ENCODE results near the gene ZNF688.
"Not testable (repeated sequence)": the region's sequence is repeated elsewhere in the genome, so short reads cannot be mapped to it uniquely, and the experiment has no call there.

- TF ChIP-seq CTCF (IDR thresholded peaks at IDR 0.05 in 8 of 11, conservative IDR thresholded peaks at IDR 0.05 in 3 of 11); POLR2A (IDR thresholded peaks at IDR 0.05); POLR2AphosphoS5 (IDR thresholded peaks at IDR 0.05): not testable (repeated sequence)
Measured at GRCh38 chr16:30589582-30589981, 18.1 kb upstream of the ZNF688 start.

Data from spleen (tissue), 7 donors.